PFSK-1 (cell line): ENCODE data around the gene MEN1.

Source experiments
- FOXP2 ChIP-seq: optimal IDR thresholded peaks from 2 replicates; pipeline ENCODE3; 2011; ENCODE audit warnings: borderline replicate concordance, control low read depth, inconsistent platforms; ENCODE audit not compliant: insufficient read depth; ENCODE audit errors: extremely low read length, extremely low read depth
- POLR2AphosphoS5 ChIP-seq: IDR thresholded peaks from 2 replicates; pipeline ENCODE4 v1.6.1; 2012; ENCODE audit warnings: low read depth, mild to moderate bottlenecking, control low read depth, low read length, moderate library complexity
- REST ChIP-seq, 2 experiments: IDR thresholded peaks; 2 replicates each; pipeline versions ENCODE4 v1.6.1 to v1.8.0; 2011 to 2012; ENCODE audit warnings: low read depth in 2 of 2, low read length in 2 of 2, control low read depth in 1 of 2, inconsistent platforms in 1 of 2, mild to moderate bottlenecking in 1 of 2, moderate library complexity in 1 of 2; ENCODE audit not compliant: insufficient read depth in 1 of 2
- SIN3A ChIP-seq: IDR thresholded peaks from 2 replicates; pipeline ENCODE4 v1.6.1; 2012; ENCODE audit warnings: mild to moderate bottlenecking, low read length, moderate library complexity, borderline replicate concordance; ENCODE audit not compliant: insufficient read depth
- TAF1 ChIP-seq: IDR thresholded peaks from 2 replicates; pipeline ENCODE4 v1.6.1; 2012; ENCODE audit warnings: low read length, control low read depth, borderline replicate concordance; ENCODE audit not compliant: insufficient read depth

Gene MEN1

DNA sequence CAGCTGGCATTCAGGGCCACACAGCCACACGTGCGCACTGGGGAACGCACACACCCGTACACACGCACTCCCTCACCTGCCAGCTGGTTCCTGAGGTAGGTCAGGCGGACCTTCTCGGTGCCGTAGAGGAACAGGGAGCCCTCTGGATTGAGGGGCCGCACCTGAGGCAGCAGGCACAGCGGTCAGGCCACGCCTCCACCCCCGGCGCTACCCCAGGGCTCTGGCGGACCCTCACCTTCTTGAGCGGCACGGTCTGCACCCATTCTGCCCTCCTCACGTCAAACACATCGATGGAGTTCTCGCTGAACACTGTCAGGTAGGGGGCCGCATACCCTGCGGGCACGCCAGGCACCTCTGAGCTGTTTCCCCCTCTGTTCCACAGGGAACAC, 17.1 kb upstream of the MEN1 start:
- TF ChIP-seq SIN3A: no peak
- TF ChIP-seq REST (IDR thresholded peaks at IDR 0.05; ENCODE audit: insufficient read depth in 1 of 2, low read depth in 2 of 2, low read length in 2 of 2): no peak
- no peak for TF ChIP-seq TAF1
- no peak for TF ChIP-seq POLR2AphosphoS5
- TF ChIP-seq FOXP2: no peak

GRCh38 chr11:64826578-64827450, 16.5 kb upstream of the MEN1 start:
- TF ChIP-seq SIN3A (no peak), TAF1 (no peak), POLR2AphosphoS5 (no peak), FOXP2 (no peak), REST (IDR thresholded peaks at IDR 0.05; ENCODE audit: insufficient read depth in 1 of 2, low read depth in 2 of 2, low read length in 2 of 2) (no peak)

- TF ChIP-seq TAF1: no peak
- no peak for TF ChIP-seq REST (IDR thresholded peaks at IDR 0.05; ENCODE audit: insufficient read depth in 1 of 2, low read depth in 2 of 2, low read length in 2 of 2)
- TF ChIP-seq FOXP2: no peak
- no peak for TF ChIP-seq POLR2AphosphoS5
- no peak for TF ChIP-seq SIN3A
These were observed 15.7 kb upstream of the MEN1 start for GRCh38 chr11:64826062-64826461.

- TF ChIP-seq TAF1 (no peak), FOXP2 (no peak), REST (IDR thresholded peaks at IDR 0.05; ENCODE audit: insufficient read depth in 1 of 2, low read depth in 2 of 2, low read length in 2 of 2) (no peak), SIN3A (no peak), POLR2AphosphoS5 (no peak)
These were observed 13.3 kb upstream of the MEN1 start for GRCh38 chr11:64823568-64824119.
